Fibroblast of mammary gland (primary cell): ENCODE measurements around the gene PNMT.
"Not testable (repeated sequence)": the region's sequence is repeated elsewhere in the genome, so short reads cannot be mapped to it uniquely, and the experiment has no call there.

ENCODE experiments used
- DNase-seq: peaks from one replicate; pipeline ENCODE4 v3.0.0-alpha.2; 2010; ENCODE audit warnings: low read depth
- H3K4me3 ChIP-seq: 2 replicates; pipeline ENCODE4 v1.5.1; 2011; ENCODE audit warnings: low read depth, mild to moderate bottlenecking, low read length, moderate library complexity; ENCODE audit not compliant: control insufficient read depth
- TF ChIP-seq, protein P1 (sequence below): conservative IDR thresholded peaks from 2 replicates; pipeline ENCODE4 v1.5.1; 2011; ENCODE audit warnings: low read depth, low read length, inconsistent platforms; ENCODE audit not compliant: control insufficient read depth, insufficient read depth

The PNMT gene

DNA sequence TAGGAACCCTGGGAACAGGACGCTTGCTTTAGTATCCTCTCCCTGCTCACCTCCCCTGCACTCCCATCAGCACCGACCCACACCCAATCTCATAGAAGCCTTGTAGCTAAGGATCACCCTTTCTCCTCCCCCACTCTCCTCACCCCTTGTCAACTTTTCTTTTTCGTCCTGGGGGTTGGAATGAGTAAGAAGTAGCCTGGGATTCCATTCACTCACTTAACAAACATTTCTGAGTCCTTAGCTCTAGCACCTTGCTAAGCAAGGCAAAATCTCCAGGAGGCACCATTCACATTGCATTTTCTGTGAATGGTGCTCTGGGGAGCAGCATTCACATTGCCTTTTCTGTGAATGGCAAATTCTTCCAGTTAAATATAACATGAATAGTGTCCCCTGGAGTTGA lies 20.7 kb downstream of the PNMT start:
- peak overlapping the region; percentile 69 for H3K4me3 ChIP-seq

GRCh38 chr17:39694593-39694992 lies 26.3 kb downstream of the PNMT start:
- no peak for DNase-seq
- TF ChIP-seq, protein P1, sequence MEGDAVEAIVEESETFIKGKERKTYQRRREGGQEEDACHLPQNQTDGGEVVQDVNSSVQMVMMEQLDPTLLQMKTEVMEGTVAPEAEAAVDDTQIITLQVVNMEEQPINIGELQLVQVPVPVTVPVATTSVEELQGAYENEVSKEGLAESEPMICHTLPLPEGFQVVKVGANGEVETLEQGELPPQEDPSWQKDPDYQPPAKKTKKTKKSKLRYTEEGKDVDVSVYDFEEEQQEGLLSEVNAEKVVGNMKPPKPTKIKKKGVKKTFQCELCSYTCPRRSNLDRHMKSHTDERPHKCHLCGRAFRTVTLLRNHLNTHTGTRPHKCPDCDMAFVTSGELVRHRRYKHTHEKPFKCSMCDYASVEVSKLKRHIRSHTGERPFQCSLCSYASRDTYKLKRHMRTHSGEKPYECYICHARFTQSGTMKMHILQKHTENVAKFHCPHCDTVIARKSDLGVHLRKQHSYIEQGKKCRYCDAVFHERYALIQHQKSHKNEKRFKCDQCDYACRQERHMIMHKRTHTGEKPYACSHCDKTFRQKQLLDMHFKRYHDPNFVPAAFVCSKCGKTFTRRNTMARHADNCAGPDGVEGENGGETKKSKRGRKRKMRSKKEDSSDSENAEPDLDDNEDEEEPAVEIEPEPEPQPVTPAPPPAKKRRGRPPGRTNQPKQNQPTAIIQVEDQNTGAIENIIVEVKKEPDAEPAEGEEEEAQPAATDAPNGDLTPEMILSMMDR = no peak
- no peak overlapping the region for H3K4me3 ChIP-seq

More for the DNA sequence above, 20.7 kb downstream of the PNMT start:
- TF ChIP-seq, protein P1 = no peak
- DNase-seq = no peak

DNA sequence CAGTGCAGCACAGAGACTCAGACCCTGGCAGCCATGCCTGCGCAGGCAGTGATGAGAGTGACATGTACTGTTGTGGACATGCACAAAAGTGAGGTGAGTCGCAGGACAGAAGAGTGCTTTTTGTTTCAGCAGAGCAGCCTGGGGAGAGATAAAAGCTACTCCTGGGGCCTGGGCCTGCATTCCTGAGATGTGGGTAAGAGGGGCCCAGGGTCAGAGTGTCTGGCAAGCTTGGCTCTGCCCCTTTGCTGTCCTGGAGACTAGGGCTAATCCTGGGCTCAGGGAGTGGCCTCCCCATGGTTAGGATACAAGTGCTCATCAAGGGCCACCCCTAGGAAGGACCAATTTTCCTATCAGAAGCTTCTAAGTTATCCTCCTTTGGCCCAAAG lies 26.8 kb downstream of the PNMT start:
- TF ChIP-seq, protein P1 = no peak
- DNase-seq = no peak
- no peak overlapping the region for H3K4me3 ChIP-seq

- DNase-seq = no peak
- no peak overlapping the region for H3K4me3 ChIP-seq
- TF ChIP-seq, protein P1 = no peak
These were observed 28.5 kb downstream of the PNMT start for GRCh38 chr17:39696731-39697130.

DNA sequence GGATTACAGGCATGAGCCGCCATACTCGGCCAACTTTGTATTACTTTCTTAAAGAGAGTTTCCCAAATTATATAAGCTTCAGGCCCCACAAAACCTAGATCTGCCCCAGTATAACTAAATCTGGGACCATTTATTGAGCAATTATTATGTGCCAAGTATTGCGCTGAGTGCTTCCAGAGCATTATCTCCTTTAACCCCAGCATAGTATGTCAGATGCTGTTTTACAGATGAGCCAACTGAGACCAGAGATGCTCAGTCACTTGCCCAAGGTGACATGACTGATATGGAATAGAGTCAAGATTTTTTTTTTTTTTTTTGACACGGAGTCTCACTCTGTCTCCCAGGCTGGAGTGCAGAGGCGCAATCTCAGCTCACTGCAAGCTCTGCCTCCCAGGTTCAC lies 29.7 kb downstream of the PNMT start:
- no peak for DNase-seq
- TF ChIP-seq, protein P1 = no peak
- H3K4me3 ChIP-seq = no peak overlapping the region

GRCh38 chr17:39699157-39699817 lies 31.0 kb downstream of the PNMT start:
- peak overlapping the region; percentile 66 for H3K4me3 ChIP-seq
- not testable (repeated sequence) for DNase-seq

GRCh38 chr17:39699818-39700147 lies 31.5 kb downstream of the PNMT start, which contains the start of gene ERBB2:
ERBB2 (plus strand) TSS chr17:39700064; CDS start chr17:39700239, 175 bp downstream.
- TF ChIP-seq, protein P1 = no peak
- DNase-seq = peak; percentile 71
- H3K4me3 ChIP-seq = peak within 1 kb of the TSS; percentile 66
